GM12878 (cell line): ENCODE results near the gene AARSD1. TPM values are rescaled to one million over a fixed set of nuclear protein-coding genes. Genes with fewer than 3 reads are reported as not detected.
"Not testable (repeated sequence)": the region's sequence is repeated elsewhere in the genome, so short reads cannot be mapped to it uniquely, and the experiment has no call there.

Source experiments
- ATAC-seq: fragments of 200-7000 bp; cut with Tn5 transposase; 3 replicates; pipeline ENCODE4 v1.9.1; 2020; ENCODE audit warnings: mild to moderate bottlenecking, moderate library complexity
- BruUV-seq: library from RNA; stranded (reverse); fragments of 400-500 nt; replicated peaks from 2 replicates; lab custom pipeline; 2021; lab: Mats Ljungman, UMichigan
- CTCF ChIA-PET: fragments of 300-600 bp; sonication (Branson Sonifier 250); formaldehyde crosslinking; extraction: SDS; loops from one replicate; lab custom pipeline; 2021; ENCODE audit warnings: inconsistent platforms; lab: Yijun Ruan, JAX
- POLR2A ChIA-PET: fragments of 350-600 bp; formaldehyde crosslinking; extraction: SDS; loops from one replicate; lab custom pipeline; 2021; ENCODE audit warnings: inconsistent platforms; lab: Charles Lee
- RAD21 ChIA-PET: fragments of 300-600 bp; sonication (Branson Sonifier 250); formaldehyde crosslinking; loops from one replicate; lab custom pipeline; 2023; ENCODE audit warnings: antibody characterized with exemption; ENCODE audit not compliant: unreplicated experiment; lab: Charles Lee
- SMC1A ChIA-PET: fragments of 300-600 bp; sonication (Branson Sonifier 250); formaldehyde crosslinking; loops from one replicate; lab custom pipeline; 2023; ENCODE audit not compliant: unreplicated experiment, uncharacterized antibody; lab: Charles Lee
- DNase-seq: peaks from one replicate; pipeline ENCODE4 v3.0.0-alpha.2; 2011; ENCODE audit warnings: low read depth, low spot score
- FAIRE-seq: peaks from 3 replicates; lab custom pipeline; 2011; peaks lifted over from hg19 to GRCh38; lab: Jason Lieb, UNC
- H2AFZ ChIP-seq: 2 replicates; pipeline ENCODE4 v1.6.0; 2011; ENCODE audit warnings: low read depth, low read length, control low read depth; ENCODE audit not compliant: control insufficient read depth
- H3K27ac ChIP-seq: 2 replicates; pipeline ENCODE4 v1.5.1; 2011; ENCODE audit warnings: control low read depth; ENCODE audit not compliant: control insufficient read depth, insufficient read depth
- H3K27me3 ChIP-seq, 2 experiments: replicated peaks in 1 of 2; 2 replicates each; pipeline versions ENCODE4 v1.6.0 to v1.6.1; 2011; ENCODE audit warnings: low read length in 1 of 2; ENCODE audit not compliant: control insufficient read depth in 2 of 2, insufficient read depth in 2 of 2
- H3K36me3 ChIP-seq, 2 experiments: 2 replicates each; pipeline ENCODE4 v1.5.1; 2011; ENCODE audit warnings: low read length in 1 of 2; ENCODE audit not compliant: control insufficient read depth in 2 of 2, insufficient read depth in 2 of 2
- H3K4me1 ChIP-seq: 2 replicates; pipeline ENCODE4 v1.6.1; 2011; ENCODE audit warnings: mild to moderate bottlenecking, low read length, moderate library complexity, mixed read lengths; ENCODE audit not compliant: control insufficient read depth, insufficient read depth
- H3K4me2 ChIP-seq: 2 replicates; pipeline ENCODE4 v1.6.0; 2011; ENCODE audit warnings: control low read depth; ENCODE audit not compliant: control insufficient read depth, insufficient read depth
- H3K4me3 ChIP-seq: fragments of 200-600 bp; sonication (generic); 2 replicates; pipeline ENCODE4 v1.5.1; 2016
- H3K79me2 ChIP-seq: 2 replicates; pipeline ENCODE4 v1.6.0; 2011; ENCODE audit warnings: low read length; ENCODE audit not compliant: control insufficient read depth, insufficient read depth
- H3K9ac ChIP-seq: 2 replicates; pipeline ENCODE4 v1.8.0; 2011; ENCODE audit warnings: low read length, control low read depth, mixed read lengths; ENCODE audit not compliant: control insufficient read depth, insufficient read depth
- H3K9me3 ChIP-seq: replicated peaks from 3 replicates; pipeline ENCODE4 v1.5.1; 2011; ENCODE audit warnings: mild to moderate bottlenecking, low read length; ENCODE audit not compliant: control insufficient read depth, insufficient read depth
- H4K20me1 ChIP-seq: 2 replicates; pipeline ENCODE4 v1.6.0; 2011; ENCODE audit not compliant: control insufficient read depth, insufficient read depth
- CREM ChIP-seq: IDR thresholded peaks from 2 replicates; pipeline ENCODE4 v1.6.1; 2014; ENCODE audit warnings: antibody characterized with exemption, low read depth
- MTA2 ChIP-seq: fragments of 450-650 bp; IDR thresholded peaks from 2 replicates; pipeline ENCODE4 v1.6.1; 2016; ENCODE audit warnings: low read depth, mild to moderate bottlenecking, moderate library complexity
- NBN ChIP-seq: fragments of 450-650 bp; IDR thresholded peaks from 2 replicates; pipeline ENCODE4 v1.6.1; 2016
- WGBS: methylation state at CpG from one replicate; pipeline ENCODE4 v1.1.6; 2016; ENCODE audit warnings: low lambda C conversion rate; ENCODE audit not compliant: insufficient replicate concordance, insufficient coverage; ENCODE audit errors: missing lambda C conversion rate; 5-methylcytosine and 5-hydroxymethylcytosine counted together
- in situ Hi-C: fragments of 300-500 bp; cut with MboI; formaldehyde crosslinking; loops from 9 replicates; pipeline ENCODE4 v1.14.3; 2018; ENCODE audit warnings: mixed read lengths
- intact Hi-C: fragments of 100-400 bp; cut with micrococcal nuclease; formaldehyde crosslinking; loops from one replicate; pipeline ENCODE4 v1.14.2; 2022; ENCODE audit not compliant: unreplicated experiment
- polyA plus RNA-seq, 11 experiments: library from polyadenylated mRNA; depleted of rRNA in 4 of 11; unstranded in 6 of 11; stranded (reverse) in 5 of 11; fragments of >200 nt; fragmentation: Nextera tagmentation in 4 of 11; fragmentation: Illumina TruSeq in 1 of 11; extraction: Ambion mirVana in 4 of 11; extraction: Trizol in 1 of 11; gene quantifications; 1 replicate in 1 of 11; 2 replicates in 10 of 11; pipeline versions ENCODE4 v1.2.1 to v1.2.3, GENCODE V29; 2011 to 2016; ENCODE audit warnings: inconsistent platforms in 2 of 11, missing spikeins in 2 of 11, low read depth in 1 of 11
- total RNA-seq, 4 experiments: library from RNA; depleted of rRNA in 3 of 4; stranded (reverse); fragments of >200 nt in 3 of 4; fragmentation: Illumina TruSeq in 1 of 4; extraction: Trizol in 1 of 4; gene quantifications; 2 replicates each; pipeline versions ENCODE4 v1.2.1 to v1.2.3, GENCODE V29; 2013 to 2021
- TF ChIP-seq, protein P1 (sequence below): IDR thresholded peaks from 2 replicates; pipeline ENCODE4 v1.6.1; 2011; ENCODE audit warnings: low read depth, low read length, improper control_type of control experiment, borderline replicate concordance

The AARSD1 gene
- total and polyA plus RNA-seq, 10 of the 15 experiments (the other 5 are each of a cell fraction or from before 2014, with no cell fraction given), result 32.2 to 86.2 (median 52.8) TPM

DNA sequence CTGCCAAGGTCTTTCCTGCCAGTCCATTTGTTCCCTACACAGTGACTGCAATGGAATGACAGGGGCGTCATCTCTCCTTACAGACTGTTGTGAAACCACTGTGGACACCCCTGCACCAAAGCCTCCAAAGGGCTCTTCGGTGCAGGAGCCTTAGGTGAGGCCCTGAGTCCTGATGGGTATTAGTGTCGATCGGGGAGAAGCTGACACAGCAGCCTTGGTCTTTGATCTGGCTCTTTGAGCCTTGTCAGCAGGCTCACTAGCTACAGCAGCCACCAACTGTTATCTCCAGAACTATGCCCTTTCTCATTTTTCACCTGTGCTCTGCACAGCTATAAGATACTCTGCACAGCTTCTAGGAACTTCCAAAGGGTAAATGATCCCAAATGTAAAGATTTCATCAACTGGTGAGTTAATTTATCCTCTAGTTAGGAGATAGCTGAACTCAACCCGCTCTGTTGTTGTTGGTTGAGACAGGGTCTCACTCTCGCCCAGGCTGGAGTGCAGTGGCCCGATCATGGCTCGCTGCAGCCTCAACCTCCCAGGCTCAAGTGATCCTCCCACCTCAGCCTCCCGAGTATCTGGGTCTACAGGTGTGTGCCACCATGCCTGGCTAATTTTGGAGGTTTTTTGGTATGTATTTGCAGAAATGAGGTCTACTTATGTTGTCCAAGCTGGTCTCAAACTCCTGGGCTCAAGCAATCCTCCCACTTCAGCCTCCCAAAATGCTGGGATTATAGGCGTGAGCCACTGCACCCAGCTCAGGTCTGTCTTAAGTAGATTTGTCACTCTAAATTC is 44.0 kb downstream of the AARSD1 start:
- TF ChIP-seq, protein P1, sequence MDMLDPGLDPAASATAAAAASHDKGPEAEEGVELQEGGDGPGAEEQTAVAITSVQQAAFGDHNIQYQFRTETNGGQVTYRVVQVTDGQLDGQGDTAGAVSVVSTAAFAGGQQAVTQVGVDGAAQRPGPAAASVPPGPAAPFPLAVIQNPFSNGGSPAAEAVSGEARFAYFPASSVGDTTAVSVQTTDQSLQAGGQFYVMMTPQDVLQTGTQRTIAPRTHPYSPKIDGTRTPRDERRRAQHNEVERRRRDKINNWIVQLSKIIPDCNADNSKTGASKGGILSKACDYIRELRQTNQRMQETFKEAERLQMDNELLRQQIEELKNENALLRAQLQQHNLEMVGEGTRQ, result no peak
- TF ChIP-seq CREM, result no peak
- TF ChIP-seq NBN, result no peak
- TF ChIP-seq MTA2, result no peak
- intact Hi-C loops (no loop called here), in situ Hi-C loops (no loop called here)
- H3K27me3 ChIP-seq, result no peaks in the 10 kb centered on the region; a peak in 1 of 4 replicates
- H3K9ac ChIP-seq, result no peak overlapping the region
- H3K27ac ChIP-seq, result no peak overlapping the region
- FAIRE-seq (no peak), ATAC-seq (no peak), DNase-seq (no peak)
- CTCF ChIA-PET, result interaction anchor here (0.8 to 6.7 kb wide), 4 partner anchors 10 to 101 kb away, joined by 3 to 40 read pairs (median 8); partner anchors contain the start of gene BECN1
- H3K79me2 ChIP-seq, result no peaks in the 10 kb centered on the region
- 54% methylated on average over 10 of the region's 10 CpGs for WGBS
- no peaks in the 10 kb centered on the region for H3K9me3 ChIP-seq
- H2AFZ ChIP-seq, result no peak overlapping the region
- SMC1A ChIA-PET, result interaction anchor here (1.6 to 2.0 kb wide), 2 partner anchors 9 to 390 kb away, joined by 5 to 11 read pairs; no protein-coding TSS in a partner anchor
- no peaks in the 10 kb centered on the region for H4K20me1 ChIP-seq
- BruUV-seq, result no TSS peak
- no peak overlapping the region for H3K4me2 ChIP-seq
- RAD21 ChIA-PET, result interaction anchor here (0.6 to 2.4 kb wide), 2 partner anchors 9 to 94 kb away, joined by 3 to 8 read pairs; no protein-coding TSS in a partner anchor
- no peaks in the 10 kb centered on the region for H3K4me1 ChIP-seq
- H3K36me3 ChIP-seq, result no peaks in the 10 kb centered on the region
- POLR2A ChIA-PET, result no interaction called here
- no peak overlapping the region for H3K4me3 ChIP-seq

DNA sequence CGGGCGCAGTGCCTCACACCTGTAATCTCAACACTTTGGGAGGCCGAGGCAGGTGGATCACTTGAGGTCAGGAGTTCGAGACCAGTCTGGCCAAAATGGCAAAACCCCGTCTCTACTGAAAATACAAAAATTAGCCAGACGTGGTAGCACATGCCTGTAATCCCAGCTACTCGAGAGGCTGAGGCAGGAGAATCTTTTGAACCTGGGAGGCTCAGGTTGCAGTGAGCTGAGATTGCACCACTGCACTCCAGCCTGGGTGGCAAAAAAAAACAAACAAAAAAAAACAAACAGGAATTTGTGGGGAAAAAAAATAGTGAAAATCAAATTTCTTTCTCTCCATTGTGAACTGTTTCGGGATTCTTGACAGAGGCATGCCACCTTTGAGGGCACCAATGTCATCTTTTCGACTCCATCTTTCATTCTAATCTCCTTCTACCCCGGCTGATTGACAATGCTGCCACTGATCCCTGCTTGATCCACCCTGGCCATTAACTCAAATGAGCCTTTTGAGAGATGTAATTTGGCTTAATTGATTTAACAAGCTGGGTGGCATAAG is 44.7 kb downstream of the AARSD1 start:
- H3K27ac ChIP-seq, H2AFZ ChIP-seq, POLR2A ChIA-PET, H3K79me2 ChIP-seq, H3K9ac ChIP-seq, H3K27me3 ChIP-seq, BruUV-seq, intact Hi-C loops, ATAC-seq, H3K4me3 ChIP-seq, H3K36me3 ChIP-seq, FAIRE-seq, H4K20me1 ChIP-seq, in situ Hi-C loops, H3K4me1 ChIP-seq, DNase-seq, H3K9me3 ChIP-seq, H3K4me2 ChIP-seq: not testable (repeated sequence)
- SMC1A ChIA-PET, result interaction anchor here (0.9 to 2.0 kb wide), 6 partner anchors 9 to 389 kb away, joined by 3 to 11 read pairs (median 4); partner anchors contain the start of gene RPL27
- 19% methylated on average over 10 of the region's 10 CpGs for WGBS
- CTCF ChIA-PET, result interaction anchor here (1.8 to 6.7 kb wide), 3 partner anchors 10 to 100 kb away, joined by 7 to 40 read pairs (median 8); partner anchors contain the start of gene BECN1
- RAD21 ChIA-PET, result interaction anchor here (0.6 to 2.4 kb wide), 3 partner anchors 9 to 96 kb away, joined by 3 to 8 read pairs (median 3); partner anchors contain the start of gene BECN1
